Measurements from ENCODE around the gene FAM221B.

Gene FAM221B

GRCh38 chr9:35828716-35829083 lies at the start of gene FAM221B:
Gene FAM221B, minus strand, starts transcription at chr9:35828732. Its CDS starts 2,571 bp downstream, at chr9:35826161.
- DNase-seq = no peak

DNA sequence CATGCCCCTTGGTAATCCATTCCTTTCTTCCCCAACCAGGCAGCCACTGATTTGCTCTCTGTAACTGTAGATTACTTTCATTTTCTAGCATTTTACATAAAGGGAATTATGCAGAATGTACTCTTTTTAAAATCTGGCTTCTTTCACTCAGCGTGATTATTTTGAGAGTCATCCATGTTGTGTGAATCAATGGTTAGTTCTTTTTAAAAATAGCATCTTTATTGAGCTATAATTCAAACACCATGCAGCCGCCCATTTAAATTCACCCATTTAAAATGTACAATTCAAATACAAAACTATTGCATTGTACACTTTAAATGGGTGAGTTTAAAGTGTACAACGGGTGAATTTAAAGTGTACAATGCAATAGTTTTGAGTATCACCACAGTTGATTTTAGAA lies 44.0 kb upstream of the FAM221B start:
- no peak for DNase-seq

GRCh38 chr9:35871545-35871944 lies 43.0 kb upstream of the FAM221B start:
- DNase-seq = no peak

DNA sequence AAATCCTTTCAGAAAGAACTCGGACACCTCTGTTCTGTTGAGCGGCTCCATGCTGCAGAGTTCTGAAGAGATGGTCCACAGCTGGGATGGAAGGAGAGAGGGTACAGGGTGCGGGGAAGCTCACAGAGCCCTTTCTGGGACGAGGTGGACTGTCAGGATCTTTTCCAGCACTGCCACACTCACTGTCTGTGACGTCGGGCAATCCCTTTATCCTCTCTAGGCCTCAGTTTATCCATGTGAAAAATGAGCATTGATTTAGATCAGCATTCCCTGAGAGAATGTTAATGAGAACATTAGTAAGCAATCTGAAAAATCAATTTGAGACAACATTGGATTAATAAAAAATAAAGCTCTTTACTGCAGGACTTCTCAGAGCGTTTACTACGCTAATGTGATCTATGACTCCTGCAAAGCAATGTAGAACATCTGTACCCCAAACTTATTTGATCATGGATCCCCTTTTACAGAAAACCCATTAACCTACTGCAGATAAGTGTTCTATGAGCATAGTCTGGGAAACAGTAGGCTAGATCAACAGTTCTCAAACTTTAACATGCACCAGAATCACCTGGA lies 41.9 kb upstream of the FAM221B start, which contains the start of gene OR13J1:
Gene OR13J1, minus strand, starts transcription at position 51 of the 573 bp plus-strand sequence. Its CDS starts 0 bp downstream, at position 51.
- no peak for DNase-seq

DNA sequence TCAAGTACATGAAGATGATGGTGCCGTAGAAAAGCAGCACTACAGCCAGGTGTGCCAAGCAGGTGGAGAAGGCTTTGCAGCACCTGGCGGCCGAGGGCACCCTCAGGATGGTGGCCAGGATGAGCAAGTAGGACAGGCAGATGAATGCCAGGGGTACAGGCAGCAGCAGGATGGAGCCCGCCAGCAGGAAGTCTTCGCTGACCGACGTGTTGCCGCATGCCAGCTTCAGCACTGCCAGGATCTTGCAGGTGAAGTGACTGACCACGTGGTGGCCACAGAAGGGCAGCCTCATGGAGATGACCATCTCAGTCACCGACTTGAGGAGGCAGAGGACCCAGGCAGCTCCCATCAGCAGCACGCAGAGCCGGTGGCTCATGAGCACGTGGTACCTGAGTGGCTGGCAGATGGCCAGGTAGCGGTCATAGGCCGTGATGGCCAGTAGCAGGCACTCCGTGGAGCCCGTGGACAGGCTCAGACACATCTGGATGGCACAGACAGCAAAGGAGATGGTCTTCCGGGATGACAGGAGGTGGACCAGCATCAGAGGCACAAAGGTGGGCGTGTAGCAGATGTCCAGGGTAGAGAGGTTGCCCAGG lies 41.2 kb upstream of the FAM221B start:
- DNase-seq = no peak

GRCh38 chr9:35868933-35869332 lies 40.4 kb upstream of the FAM221B start:
- no peak for DNase-seq

DNA sequence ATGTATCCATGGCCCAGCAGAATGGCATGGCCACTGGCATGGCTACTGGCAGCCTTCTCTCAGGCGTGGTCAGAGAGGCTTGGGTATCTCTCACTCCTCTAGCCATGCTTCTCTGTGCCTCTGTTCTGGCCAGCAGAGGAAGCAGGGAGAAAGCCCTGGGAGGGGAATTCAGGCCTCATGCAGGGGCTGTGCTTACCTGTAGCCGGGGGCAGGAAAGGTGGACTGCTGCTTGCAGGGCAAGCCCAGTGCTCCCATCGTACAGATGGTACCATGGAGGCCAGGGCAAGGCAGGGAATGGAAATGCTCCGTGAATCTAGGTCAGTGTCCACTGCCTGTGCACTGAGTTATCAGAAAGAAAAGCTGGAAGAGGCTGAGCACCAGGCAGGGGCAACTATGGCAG lies 39.0 kb upstream of the FAM221B start:
- DNase-seq = no peak

DNA sequence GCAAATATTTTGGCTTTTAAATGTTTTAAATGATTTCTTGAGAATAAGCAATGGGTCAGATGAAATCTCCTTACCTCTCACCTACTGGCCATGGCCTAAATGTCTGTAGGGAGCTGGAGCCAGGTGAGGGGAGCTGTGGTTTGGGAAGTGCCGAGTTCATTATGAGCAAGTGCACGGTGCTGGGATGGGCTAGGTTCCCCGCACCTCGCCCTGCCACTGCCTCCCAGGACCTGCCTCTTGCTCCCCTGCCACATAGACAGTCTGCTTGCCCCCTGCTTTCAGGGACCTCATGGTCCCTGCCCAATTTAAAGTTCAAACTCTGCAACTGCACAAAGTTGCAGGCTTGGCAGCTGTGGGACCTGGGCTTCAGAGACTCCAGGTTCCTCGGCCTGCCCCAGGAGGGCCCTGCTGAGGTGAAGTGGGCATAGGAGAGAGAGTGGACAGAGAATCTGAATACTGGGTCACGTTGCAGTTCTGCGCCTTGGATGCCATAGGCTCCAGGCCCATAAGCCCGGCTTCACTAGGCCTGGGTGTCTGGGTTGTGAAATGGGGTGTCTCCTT lies 36.2 kb upstream of the FAM221B start:
- no peak for DNase-seq

DNA sequence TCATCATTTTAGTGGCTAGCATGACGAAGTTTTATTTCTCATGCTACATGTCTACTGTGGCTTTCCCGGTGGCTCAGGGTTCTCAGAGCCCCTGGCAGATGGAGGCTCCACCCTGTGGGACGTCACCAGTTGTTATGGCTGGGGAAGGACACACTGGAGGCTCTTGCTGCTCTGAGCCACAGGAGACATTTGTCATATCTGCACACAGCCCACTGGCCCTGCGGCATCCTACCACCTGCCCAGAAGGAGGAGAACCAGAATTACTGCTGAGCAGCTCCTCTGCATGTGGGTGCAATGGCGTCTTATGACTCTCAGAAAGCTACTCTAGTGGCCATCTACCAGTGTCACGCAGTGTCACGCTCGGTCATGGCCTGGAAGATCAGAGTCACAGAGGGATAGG lies 35.1 kb upstream of the FAM221B start:
- no peak for DNase-seq

- no peak for DNase-seq
Observed at GRCh38 chr9:35862328-35862727, 33.8 kb upstream of the FAM221B start.

DNA sequence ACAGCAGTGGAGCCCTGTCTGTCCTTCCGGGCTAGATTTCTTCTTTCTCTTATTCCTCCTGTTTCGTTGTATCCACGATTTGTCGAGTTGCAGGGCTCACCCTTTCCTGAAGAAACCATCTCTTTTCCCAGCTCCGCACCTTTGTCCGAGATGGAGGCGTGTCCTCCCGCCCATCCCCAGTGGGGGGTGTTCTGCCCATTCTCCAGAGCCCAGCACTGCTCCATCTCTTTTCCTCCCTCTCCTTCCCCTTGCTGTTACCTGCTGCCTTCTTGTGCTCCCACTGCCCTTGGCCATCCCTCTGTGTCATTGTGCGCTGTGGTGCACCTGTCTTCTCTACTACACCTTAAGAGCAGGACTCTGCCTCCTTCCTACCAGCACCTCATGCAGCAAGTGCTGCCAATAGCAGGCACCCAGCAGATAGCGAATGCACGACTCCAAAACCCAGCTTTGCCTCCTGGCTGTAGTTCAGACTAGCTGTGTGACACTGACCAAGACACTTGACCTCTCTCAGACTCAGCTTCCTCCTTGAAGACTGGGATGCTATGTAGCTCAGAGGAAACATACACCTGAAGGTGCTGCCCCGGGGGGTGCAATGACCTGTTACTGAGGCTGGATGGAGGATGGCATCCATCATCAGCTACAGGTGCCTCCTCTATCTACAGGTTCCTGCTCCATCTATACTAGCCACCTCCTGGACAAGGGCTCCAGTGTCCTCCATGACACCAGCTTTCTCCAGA lies 32.8 kb upstream of the FAM221B start:
- DNase-seq = no peak

DNA sequence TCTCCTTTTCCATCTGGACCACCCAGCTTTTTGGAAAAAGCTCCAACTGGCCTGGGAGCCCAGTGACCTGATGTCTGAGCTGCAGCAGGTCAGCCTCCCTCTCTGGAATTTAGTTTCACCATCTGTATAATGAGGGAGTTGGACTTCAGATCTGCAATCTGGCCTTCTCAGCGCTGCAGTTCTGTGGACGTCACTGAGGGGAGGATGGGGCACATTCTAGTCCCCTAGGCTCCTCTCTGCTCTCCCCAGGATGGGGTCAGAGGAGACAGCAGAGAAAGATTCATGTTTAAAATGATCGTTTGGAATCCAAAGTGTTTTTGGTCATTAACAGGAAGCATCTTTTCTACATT lies 31.4 kb upstream of the FAM221B start:
- no peak for DNase-seq

- DNase-seq = no peak
Observed at GRCh38 chr9:35859310-35859989, 30.9 kb upstream of the FAM221B start.

- DNase-seq = no peak
Observed at GRCh38 chr9:35858458-35858857, 29.9 kb upstream of the FAM221B start.

GRCh38 chr9:35856882-35857281 lies 28.4 kb upstream of the FAM221B start:
- no peak for DNase-seq

GRCh38 chr9:35856206-35856605 lies 27.7 kb upstream of the FAM221B start:
- DNase-seq = no peak

DNA sequence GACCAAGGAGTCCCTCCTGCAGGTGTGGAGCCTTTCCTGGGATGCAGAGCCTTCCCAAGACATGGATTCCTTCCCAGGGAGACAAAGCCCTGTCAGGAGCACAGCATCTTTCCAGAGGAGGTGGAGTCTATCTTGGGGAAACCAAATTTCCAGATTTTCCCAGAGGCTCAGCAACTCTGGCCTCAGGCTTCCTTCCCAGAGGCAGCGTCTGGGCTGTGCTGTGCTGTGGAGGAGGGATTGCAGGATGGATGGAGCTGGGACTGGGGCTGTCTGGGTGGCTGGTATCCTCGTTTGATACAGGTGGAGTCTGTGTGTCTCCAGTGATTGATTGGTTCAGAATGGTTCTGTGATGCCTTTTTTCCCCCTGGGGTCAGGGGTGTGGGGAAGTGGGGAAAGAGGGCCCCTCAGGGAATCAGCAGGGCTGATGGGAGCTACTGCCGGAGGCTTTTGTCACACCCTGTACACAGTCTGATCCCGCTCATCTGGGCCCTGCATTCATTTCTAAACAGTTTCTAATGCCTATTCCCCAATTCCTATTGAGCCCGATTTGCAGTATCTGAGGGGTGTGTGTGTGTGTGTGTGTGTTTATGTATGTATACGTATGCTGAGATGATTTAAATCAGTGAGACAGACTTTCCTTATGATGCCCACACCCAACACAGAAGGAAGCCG lies 25.7 kb upstream of the FAM221B start:
- DNase-seq = no peak

DNA sequence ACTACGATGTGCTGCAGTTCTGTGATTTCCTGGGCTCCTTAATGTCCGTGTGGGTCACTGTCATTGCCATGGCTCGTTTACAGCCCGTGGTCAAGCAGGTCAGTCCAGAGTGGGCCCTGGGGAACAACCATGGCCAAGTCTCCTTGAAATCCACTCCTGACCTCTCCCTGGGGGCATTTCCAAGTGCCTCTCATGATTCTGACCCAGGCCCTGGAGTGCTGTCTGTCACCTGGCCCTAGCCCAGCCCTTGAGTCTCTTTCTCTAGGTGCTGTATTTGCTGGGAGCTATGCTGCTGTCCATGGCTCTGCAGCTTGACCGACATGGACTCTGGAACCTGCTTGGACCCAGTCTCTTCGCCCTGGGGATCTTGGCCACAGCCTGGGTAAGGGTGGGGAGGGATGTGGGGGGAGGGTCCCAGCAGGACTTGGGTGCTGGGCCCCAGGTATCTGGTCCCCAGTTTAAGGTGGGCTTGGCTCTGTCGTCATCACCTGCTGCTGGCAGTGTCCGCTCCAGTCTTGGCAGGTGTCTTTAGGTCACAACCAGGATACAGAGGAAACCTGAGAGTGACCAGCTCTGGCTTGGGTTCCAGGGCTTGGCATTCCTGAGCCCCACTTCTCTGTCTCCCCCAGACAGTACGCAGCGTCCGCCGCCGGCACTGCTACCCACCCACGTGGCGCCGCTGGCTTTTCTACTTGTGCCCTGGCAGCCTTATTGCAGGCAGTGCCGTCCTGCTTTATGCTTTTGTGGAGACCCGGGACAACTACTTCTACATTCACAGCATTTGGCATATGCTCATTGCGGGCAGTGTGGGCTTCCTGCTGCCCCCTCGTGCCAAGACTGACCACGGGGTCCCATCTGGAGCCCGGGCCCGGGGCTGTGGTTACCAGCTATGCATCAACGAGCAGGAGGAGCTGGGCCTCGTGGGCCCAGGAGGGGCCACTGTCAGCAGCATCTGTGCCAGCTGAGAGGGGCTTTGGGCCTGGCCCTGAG lies 24.6 kb upstream of the FAM221B start:
- no peak for DNase-seq

DNA sequence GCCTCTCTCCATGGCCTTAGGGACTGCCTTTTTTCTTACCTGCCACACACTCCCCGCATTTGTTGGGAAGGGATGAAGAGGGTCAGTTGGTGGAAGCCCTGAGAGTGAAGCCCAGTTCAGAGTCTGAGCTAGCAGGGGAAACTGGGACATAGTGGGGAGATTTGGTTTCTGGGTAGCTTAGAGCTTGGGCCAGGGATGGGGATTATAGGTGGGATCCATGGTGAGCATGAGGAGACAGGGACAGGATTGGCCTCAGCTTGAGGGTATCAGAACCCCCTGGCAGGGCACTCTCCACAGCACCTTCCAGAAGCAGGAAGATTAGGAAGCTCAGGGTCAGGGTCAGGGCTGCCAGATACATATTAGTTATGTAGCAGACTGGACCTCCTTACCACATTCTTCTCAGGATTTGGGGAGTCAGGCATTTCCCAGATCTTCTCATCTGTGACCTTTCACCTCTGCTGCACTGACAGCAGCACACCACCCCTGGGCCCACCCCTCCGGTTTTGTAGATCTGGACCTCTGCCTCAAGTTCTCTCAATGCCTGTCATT lies 23.8 kb upstream of the FAM221B start:
- no peak for DNase-seq

DNA sequence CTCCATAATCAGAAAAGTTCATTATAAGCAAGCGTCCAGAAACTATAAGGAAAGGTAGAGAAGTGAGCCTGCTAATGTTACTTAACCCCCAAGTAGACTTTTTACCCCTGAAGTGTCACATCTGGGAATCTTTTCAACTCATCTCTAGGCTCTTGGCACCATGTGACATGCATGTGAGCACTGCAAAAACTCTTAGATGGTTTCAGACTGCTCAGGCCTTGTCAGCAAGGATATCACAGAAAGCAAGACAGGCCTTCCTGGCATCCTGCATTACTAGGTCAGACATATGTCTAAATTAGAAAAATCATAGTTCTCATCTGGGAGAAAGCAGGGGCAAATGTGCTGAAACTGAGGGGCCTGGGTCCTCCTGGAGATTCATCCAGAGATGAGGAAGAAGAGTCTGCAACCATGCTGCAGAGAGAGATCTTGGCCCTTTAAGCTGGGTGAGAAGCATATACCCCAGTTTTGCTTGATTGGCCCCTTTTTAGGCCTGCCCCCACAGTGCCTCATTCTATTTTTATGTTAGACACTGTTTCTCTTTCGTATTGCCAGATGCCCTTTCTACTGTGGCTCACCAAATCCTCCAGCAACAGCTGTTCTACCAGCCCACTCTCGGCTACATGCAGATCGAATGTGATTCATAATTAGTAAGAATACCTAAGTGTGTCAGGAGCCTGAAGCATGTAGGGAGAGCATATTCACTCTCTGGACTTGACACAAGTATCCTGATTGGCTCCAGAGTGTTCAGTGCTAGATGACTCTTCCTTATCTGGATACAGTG lies 19.4 kb upstream of the FAM221B start:
- DNase-seq = peak; percentile 75

Data from stimulated activated CD4-positive, alpha-beta T cell treated with anti-CD3 and anti-CD28 coated beads, Interleukin-1b, Interleukin-23, amount 100 ng/mL, for 48 hours (primary cell).